C4-2B (cell line): ENCODE results near the gene CFAP70.
A peak's percentile ranks its signal among the peaks of the same experiment; 100 is the strongest.

Experiments used
- H3K27ac ChIP-seq: fragments of 450-650 bp; 2 replicates; pipeline ENCODE4 v1.5.1; 2017
- CTCF ChIP-seq: fragments of 450-650 bp; conservative IDR thresholded peaks from 2 replicates; pipeline ENCODE4 v1.5.1; 2017; ENCODE audit warnings: mild to moderate bottlenecking
- ZFX ChIP-seq: fragments of 450-650 bp; IDR thresholded peaks from 2 replicates; pipeline ENCODE4 v1.6.1; 2017

CFAP70 gene

GRCh38 chr10:73358331-73359279, at the start of gene CFAP70:
Gene CFAP70 (minus strand): TSS chr10:73358864. CDS start chr10:73354796, 4,068 bp downstream.
- H3K27ac ChIP-seq = peak within 1 kb of the TSS; percentile 60
- TF ChIP-seq CTCF = no peak
- no peak for TF ChIP-seq ZFX

- TF ChIP-seq CTCF (no peak), ZFX (no peak)
- H3K27ac ChIP-seq = no peak overlapping the region
Observed at GRCh38 chr10:73408061-73408460, 49.4 kb upstream of the CFAP70 start.

GRCh38 chr10:73407495-73407894, 48.8 kb upstream of the CFAP70 start:
- no peak for TF ChIP-seq CTCF
- TF ChIP-seq ZFX = no peak
- H3K27ac ChIP-seq = no peak overlapping the region

GRCh38 chr10:73406846-73407245, 48.2 kb upstream of the CFAP70 start:
- TF ChIP-seq CTCF (no peak), ZFX (no peak)

GRCh38 chr10:73405556-73405955, 46.9 kb upstream of the CFAP70 start:
- TF ChIP-seq ZFX (no peak), CTCF (no peak)
- no peak overlapping the region for H3K27ac ChIP-seq

More at GRCh38 chr10:73406846-73407245, 48.2 kb upstream of the CFAP70 start:
- no peak overlapping the region for H3K27ac ChIP-seq

GRCh38 chr10:73404690-73405089, 46.0 kb upstream of the CFAP70 start:
- TF ChIP-seq ZFX (no peak), CTCF (no peak)
- no peak overlapping the region for H3K27ac ChIP-seq

- H3K27ac ChIP-seq = no peak overlapping the region
- no peak for TF ChIP-seq CTCF
- no peak for TF ChIP-seq ZFX
Observed at GRCh38 chr10:73401636-73402035, 43.0 kb upstream of the CFAP70 start.
